GM12801 (cell line): ENCODE measurements around the gene HS6ST3.

ENCODE experiments used
- CTCF ChIP-seq: IDR thresholded peaks from one replicate; pipeline ENCODE4 v1.5.1; 2011; ENCODE audit warnings: control low read depth; ENCODE audit not compliant: insufficient read length; ENCODE audit errors: extremely low read depth

Gene HS6ST3

GRCh38 chr13:96646515-96647211, 556.8 kb downstream of the HS6ST3 start:
- no peak for TF ChIP-seq CTCF

- no peak for TF ChIP-seq CTCF
These were observed 560.5 kb downstream of the HS6ST3 start for GRCh38 chr13:96650301-96650886.

GRCh38 chr13:96651598-96651997, 561.7 kb downstream of the HS6ST3 start:
- TF ChIP-seq CTCF, result no peak

- TF ChIP-seq CTCF, result no peak
These were observed 562.6 kb downstream of the HS6ST3 start for GRCh38 chr13:96652506-96652905.

- no peak for TF ChIP-seq CTCF
These were observed 571.7 kb downstream of the HS6ST3 start for GRCh38 chr13:96661612-96662011.

- TF ChIP-seq CTCF, result no peak
These were observed 572.1 kb downstream of the HS6ST3 start for GRCh38 chr13:96662036-96662435.

GRCh38 chr13:96667294-96668018, 577.5 kb downstream of the HS6ST3 start:
- TF ChIP-seq CTCF, result no peak
